Motor neuron (in vitro differentiated cells): ENCODE results near the gene MRTFA. TPM values are rescaled to one million over a fixed set of nuclear protein-coding genes. Genes with fewer than 3 reads are reported as not detected.
A peak's percentile ranks its signal among the peaks of the same experiment; 100 is the strongest.

Source experiments
- ATAC-seq, 8 experiments: fragments of 200-7000 bp; cut with Tn5 transposase; replicated peaks in 6 of 8; 2 replicates each; pipeline ENCODE4 v1.8.0; 2021; ENCODE audit warnings: mild to moderate bottlenecking in 8 of 8, moderate library complexity in 8 of 8
- H3K27ac ChIP-seq, 2 donors: fragments of 250-450 bp; sonication (Bioruptor Pico); 2 replicates each; pipeline ENCODE4 v1.9.0; 2021; ENCODE audit warnings: antibody characterized with exemption in 2 of 2, mild to moderate bottlenecking in 2 of 2, moderate library complexity in 1 of 2
- H3K4me1 ChIP-seq, 2 donors: fragments of 250-450 bp; sonication (Bioruptor Pico); replicated peaks in 1 of 2; 2 replicates each; pipeline ENCODE4 v1.6.1; 2021; ENCODE audit warnings: antibody characterized with exemption in 2 of 2, mild to moderate bottlenecking in 2 of 2, moderate library complexity in 1 of 2
- H3K4me3 ChIP-seq, 5 donors: fragments of 250-450 bp; sonication (Bioruptor Pico); 2 replicates each; pipeline ENCODE4 v1.9.0; 2021; ENCODE audit warnings: antibody characterized with exemption in 5 of 5, mild to moderate bottlenecking in 5 of 5, moderate library complexity in 4 of 5
- WGBS, 10 experiments: fragments of 450-650 bp; shearing (Covaris generic); methylation state at CpG; one replicate each; pipeline ENCODE4 v1.0.0; 2022; 5-methylcytosine and 5-hydroxymethylcytosine counted together
- in situ Hi-C, 9 experiments: fragments of 400-800 bp; cut with MboI; loops; one replicate each; pipeline ENCODE4 v1.15.0; 2021; ENCODE audit warnings: low sequenced_read_pairs in 9 of 9, low pct_unique_long_range_greater_than_20kb in 2 of 9; ENCODE audit not compliant: unreplicated experiment in 9 of 9
- total RNA-seq, 8 experiments: library from RNA; unstranded; fragments of 300-600 nt; gene quantifications; 2 replicates each; pipeline versions ENCODE4 v1.2.3 to v1.2.4, GENCODE V29; 2022

MRTFA gene
- total RNA-seq, 8 experiments from 2014 or later = 13.1 to 33.2 (median 21.7) TPM

- WGBS, 10 experiments = 80 to 100% (median 97%) methylated on average over 1 to 11 of the region's 37 CpGs; no CpG with 5 or more reads in 3 of the 10 experiments
- Histone ChIP-seq H3K4me3 (no peak overlapping the region), H3K4me1 (no peaks in the 10 kb centered on the region), H3K27ac (no peak overlapping the region)
- in situ Hi-C loops = no loop called here
- ATAC-seq = no peak
Observed at GRCh38 chr22:40407021-40407761, 229.3 kb downstream of the MRTFA start.

GRCh38 chr22:40406063-40406890 lies 230.2 kb downstream of the MRTFA start:
- WGBS, 10 experiments = 80 to 100% (median 92%) methylated on average over 1 to 6 of the region's 31 CpGs; no CpG with 5 or more reads in 6 of the 10 experiments
- H3K27ac ChIP-seq = no peak overlapping the region
- in situ Hi-C loops = no loop called here
- ATAC-seq = no peak
- no peaks in the 10 kb centered on the region for H3K4me1 ChIP-seq
- H3K4me3 ChIP-seq = no peak overlapping the region

GRCh38 chr22:40405178-40406062 lies 231.1 kb downstream of the MRTFA start:
- Histone ChIP-seq H3K27ac (no peak overlapping the region), H3K4me1 (no peaks in the 10 kb centered on the region), H3K4me3 (no peak overlapping the region)
- in situ Hi-C loops = no loop called here
- WGBS, 10 experiments = 92 to 100% (median 95%) methylated on average over 2 to 12 of the region's 28 CpGs; no CpG with 5 or more reads in 6 of the 10 experiments
- no peak for ATAC-seq

- H3K4me3 ChIP-seq = no peak overlapping the region
- 83 to 100% (median 98%) methylated on average over 2 to 10 of the region's 25 CpGs; no CpG with 5 or more reads in 4 of the 10 experiments for WGBS, 10 experiments
- in situ Hi-C loops = no loop called here
- no peak overlapping the region for H3K27ac ChIP-seq
- H3K4me1 ChIP-seq = no peaks in the 10 kb centered on the region
- no peak for ATAC-seq
Observed at GRCh38 chr22:40404251-40405177, 232.0 kb downstream of the MRTFA start.

GRCh38 chr22:40403651-40404050 lies 232.9 kb downstream of the MRTFA start:
- Histone ChIP-seq H3K4me3 (no peak overlapping the region), H3K27ac (no peak overlapping the region), H3K4me1 (no peaks in the 10 kb centered on the region)
- in situ Hi-C loops = no loop called here
- no peak for ATAC-seq
- WGBS, 10 experiments = 71 to 100% (median 86%) methylated on average over 1 to 6 of the region's 7 CpGs; no CpG with 5 or more reads in 2 of the 10 experiments

GRCh38 chr22:40403141-40403540 lies 233.4 kb downstream of the MRTFA start:
- in situ Hi-C loops = no loop called here
- Histone ChIP-seq H3K27ac (no peak overlapping the region), H3K4me3 (no peak overlapping the region), H3K4me1 (no peaks in the 10 kb centered on the region)
- no peak for ATAC-seq
- WGBS, 10 experiments = 67 to 100% (median 80%) methylated on average over 1 to 3 of the region's 3 CpGs; no CpG with 5 or more reads in 3 of the 10 experiments

GRCh38 chr22:40401981-40402406 lies 234.5 kb downstream of the MRTFA start:
- Histone ChIP-seq H3K27ac (no peak overlapping the region), H3K4me1 (peaks cover 0 to 5% of the 10 kb centered on the region in 2 donors), H3K4me3 (no peak overlapping the region)
- no peak for ATAC-seq
- in situ Hi-C loops = no loop called here
- WGBS, 10 experiments = 80 to 100% (median 94%) methylated on average over 1 to 7 of the region's 8 CpGs; no CpG with 5 or more reads in 2 of the 10 experiments

- in situ Hi-C loops = no loop called here
- ATAC-seq = no peak
- WGBS, 10 experiments = 80 to 100% (median 94%) methylated on average over 1 to 2 of the region's 4 CpGs; no CpG with 5 or more reads in 7 of the 10 experiments
Observed at GRCh38 chr22:40401532-40401931, 235.0 kb downstream of the MRTFA start.

GRCh38 chr22:40400159-40400558 lies 236.4 kb downstream of the MRTFA start:
- no peak overlapping the region for H3K4me3 ChIP-seq
- ATAC-seq = no peak
- WGBS, 10 experiments = 63 to 100% (median 96%) methylated on average over 2 to 15 of the region's 15 CpGs; no CpG with 5 or more reads in 2 of the 10 experiments
- no peak overlapping the region for H3K27ac ChIP-seq
- peaks cover 0 to 10% of the 10 kb centered on the region in 2 donors for H3K4me1 ChIP-seq
- in situ Hi-C loops = no loop called here

More at GRCh38 chr22:40401532-40401931, 235.0 kb downstream of the MRTFA start:
- H3K4me1 ChIP-seq = peaks cover 0 to 10% of the 10 kb centered on the region in 2 donors
- no peak overlapping the region for H3K27ac ChIP-seq
- no peak overlapping the region for H3K4me3 ChIP-seq

GRCh38 chr22:40399621-40400020 lies 236.9 kb downstream of the MRTFA start:
- peaks cover 0 to 10% of the 10 kb centered on the region in 2 donors for H3K4me1 ChIP-seq
- no peak overlapping the region for H3K27ac ChIP-seq
- no peak overlapping the region for H3K4me3 ChIP-seq
- no peak for ATAC-seq
- WGBS, 10 experiments = 60 to 100% (median 100%) methylated on average over 1 of the region's 2 CpGs; no CpG with 5 or more reads in 4 of the 10 experiments
- in situ Hi-C loops = no loop called here

GRCh38 chr22:40397396-40397795 lies 239.1 kb downstream of the MRTFA start:
- in situ Hi-C loops = no loop called here
- peak in 6 of 8 experiments; percentile 4 to 34 (median 20) for ATAC-seq
- no peak overlapping the region for H3K4me3 ChIP-seq
- no peak overlapping the region for H3K27ac ChIP-seq
- peaks cover 0 to 11% of the 10 kb centered on the region in 2 donors for H3K4me1 ChIP-seq
- WGBS, 10 experiments = 33 to 75% (median 60%) methylated on average over 1 of the region's 1 CpG; no CpG with 5 or more reads in 7 of the 10 experiments
